H1 (cell line): ENCODE data around the gene CCNG2. TPM values are rescaled to one million over a fixed set of nuclear protein-coding genes. Genes with fewer than 3 reads are reported as not detected.

Experiments used
- CTCF ChIA-PET: fragments of 300-600 bp; sonication (Branson Sonifier 250); formaldehyde crosslinking; loops from one replicate; lab custom pipeline; 2021; ENCODE audit not compliant: partially characterized antibody; lab: Charles Lee
- POLR2A ChIA-PET: fragments of 300-600 bp; sonication (Branson Sonifier 250); formaldehyde crosslinking; loops from one replicate; lab custom pipeline; 2021; ENCODE audit warnings: inconsistent platforms; ENCODE audit not compliant: partially characterized antibody; lab: Charles Lee
- DNase-seq, 2 experiments: peaks; one replicate each; pipeline versions ENCODE4 v3.0.0 to v3.0.0-alpha.2; 2010 to 2022; ENCODE audit warnings: low spot score in 2 of 2, low read depth in 1 of 2, mixed read lengths in 1 of 2
- FAIRE-seq: peaks from 2 replicates; lab custom pipeline; 2011; peaks lifted over from hg19 to GRCh38; lab: Jason Lieb, UNC
- H2AFZ ChIP-seq: 2 replicates; pipeline ENCODE4 v1.8.1; 2012; ENCODE audit warnings: low read length, inconsistent platforms
- H2AK5ac ChIP-seq: 2 replicates; pipeline ENCODE4 v1.6.1; 2013; ENCODE audit warnings: low read depth, low read length
- H2BK120ac ChIP-seq: replicated peaks from 2 replicates; pipeline ENCODE3; 2013; ENCODE audit warnings: low read depth, low read length, inconsistent platforms
- H2BK12ac ChIP-seq: 2 replicates; pipeline ENCODE4 v1.6.1; 2013; ENCODE audit warnings: low read depth, low read length
- H2BK15ac ChIP-seq: 2 replicates; pipeline ENCODE4 v1.6.1; 2013; ENCODE audit warnings: low read length
- H2BK20ac ChIP-seq: 2 replicates; pipeline ENCODE4 v1.6.1; 2013; ENCODE audit warnings: low read length
- H2BK5ac ChIP-seq: 2 replicates; pipeline ENCODE4 v1.6.1; 2013; ENCODE audit warnings: low read depth, low read length
- H3K14ac ChIP-seq: 2 replicates; pipeline ENCODE4 v1.6.1; 2013; ENCODE audit warnings: inconsistent platforms; ENCODE audit not compliant: insufficient read length
- H3K18ac ChIP-seq: 2 replicates; pipeline ENCODE4 v1.6.1; 2013; ENCODE audit warnings: low read length; ENCODE audit errors: extremely low read depth
- H3K23ac ChIP-seq: 2 replicates; pipeline ENCODE4 v1.6.1; 2013; ENCODE audit warnings: inconsistent platforms; ENCODE audit not compliant: insufficient read length
- H3K23me2 ChIP-seq: 2 replicates; pipeline ENCODE4 v1.6.1; 2013; ENCODE audit warnings: low read depth, low read length
- H3K27ac ChIP-seq: 2 replicates; pipeline ENCODE4 v1.6.1; 2011; ENCODE audit warnings: low read depth, low read length, inconsistent platforms
- H3K27me3 ChIP-seq, 4 experiments: replicated peaks in 1 of 4; 1 replicate in 1 of 4; 2 replicates in 3 of 4; pipeline versions ENCODE4 v1.6.1 to v1.8.1; 2011 to 2013; ENCODE audit warnings: low read length in 3 of 4, mild to moderate bottlenecking in 3 of 4, inconsistent platforms in 2 of 4, mixed read lengths in 2 of 4, moderate library complexity in 1 of 4; ENCODE audit not compliant: control insufficient read depth in 3 of 4, insufficient read depth in 3 of 4; ENCODE audit errors: extremely low read depth in 1 of 4
- H3K36me3 ChIP-seq, 4 experiments: 2 replicates each; pipeline versions ENCODE4 v1.6.1 to v1.8.1; 2011 to 2013; ENCODE audit warnings: mild to moderate bottlenecking in 4 of 4, low read length in 3 of 4, moderate library complexity in 2 of 4, control low read depth in 1 of 4, inconsistent platforms in 1 of 4; ENCODE audit not compliant: insufficient read depth in 4 of 4, control insufficient read depth in 2 of 4
- H3K4ac ChIP-seq: replicated peaks from 2 replicates; pipeline ENCODE3; 2013; ENCODE audit warnings: low read length, low read depth, mixed read lengths, inconsistent platforms; ENCODE audit not compliant: insufficient read length
- H3K4me1 ChIP-seq, 4 experiments: replicated peaks in 1 of 4; 1 replicate in 1 of 4; 2 replicates in 3 of 4; pipeline versions ENCODE4 v1.6.1 to v1.8.1; 2011 to 2013; ENCODE audit warnings: low read length in 3 of 4, inconsistent platforms in 2 of 4, mixed read lengths in 1 of 4; ENCODE audit not compliant: insufficient read depth in 4 of 4, control insufficient read depth in 3 of 4
- H3K4me2 ChIP-seq, 2 experiments: 2 replicates each; pipeline versions ENCODE4 v1.6.1 to v1.8.1; 2011 to 2013; ENCODE audit warnings: low read depth in 2 of 2, low read length in 2 of 2, control low read depth in 1 of 2, inconsistent platforms in 1 of 2, mild to moderate bottlenecking in 1 of 2; ENCODE audit not compliant: insufficient read depth in 1 of 2
- H3K4me3 ChIP-seq, 4 experiments: fragments of 200-600, 300-600 bp in 1 of 4; sonication (generic), shearing (Covaris generic), sonication (Bioruptor Twin) in 1 of 4; 2 replicates each; pipeline versions ENCODE4 v1.5.1 to v1.8.1; 2011 to 2016; ENCODE audit warnings: low read length in 4 of 4, low read depth in 3 of 4, control low read depth in 2 of 4, inconsistent platforms in 2 of 4, mild to moderate bottlenecking in 2 of 4, mixed read lengths in 1 of 4, moderate library complexity in 1 of 4; ENCODE audit not compliant: insufficient read depth in 2 of 4; ENCODE audit errors: extremely low read depth in 1 of 4
- H3K56ac ChIP-seq: replicated peaks from 2 replicates; pipeline ENCODE3; 2013; ENCODE audit warnings: low read depth, mild to moderate bottlenecking, mixed read lengths, low read length, inconsistent platforms; ENCODE audit not compliant: insufficient read length
- H3K79me1 ChIP-seq: 2 replicates; pipeline ENCODE4 v1.6.1; 2013; ENCODE audit warnings: low read depth, low read length, control low read depth
- H3K79me2 ChIP-seq, 2 experiments: 2 replicates each; pipeline versions ENCODE4 v1.6.1 to v1.8.1; 2012 to 2013; ENCODE audit warnings: low read length in 2 of 2, mild to moderate bottlenecking in 2 of 2, inconsistent platforms in 1 of 2; ENCODE audit not compliant: insufficient read depth in 2 of 2, control insufficient read depth in 1 of 2
- H3K9ac ChIP-seq, 4 experiments: replicated peaks in 1 of 4; 1 replicate in 1 of 4; 2 replicates in 3 of 4; pipeline versions ENCODE4 v1.6.1 to v1.8.1; 2011 to 2013; ENCODE audit warnings: low read depth in 3 of 4, low read length in 3 of 4, control low read depth in 2 of 4, mild to moderate bottlenecking in 2 of 4, moderate library complexity in 2 of 4, inconsistent platforms in 1 of 4; ENCODE audit errors: extremely low read depth in 1 of 4
- H3K9me3 ChIP-seq, 2 experiments: 2 replicates each; pipeline versions ENCODE4 v1.6.1 to v1.8.1; 2012 to 2013; ENCODE audit warnings: mild to moderate bottlenecking in 2 of 2, moderate library complexity in 2 of 2, control low read depth in 1 of 2, inconsistent platforms in 1 of 2, low read depth in 1 of 2, low read length in 1 of 2, mixed read lengths in 1 of 2; ENCODE audit not compliant: insufficient read depth in 2 of 2
- H4K20me1 ChIP-seq, 2 experiments: replicated peaks in 1 of 2; 2 replicates each; pipeline versions ENCODE3 to v1.8.1; 2011 to 2013; ENCODE audit warnings: inconsistent platforms in 2 of 2, low read length in 2 of 2, mild to moderate bottlenecking in 1 of 2; ENCODE audit not compliant: insufficient read depth in 2 of 2, control insufficient read depth in 1 of 2
- H4K5ac ChIP-seq: 2 replicates; pipeline ENCODE4 v1.6.1; 2013; ENCODE audit warnings: low read length, low read depth, mixed read lengths, inconsistent platforms; ENCODE audit not compliant: insufficient read length
- H4K8ac ChIP-seq: 2 replicates; pipeline ENCODE4 v1.8.0; 2013; ENCODE audit warnings: mild to moderate bottlenecking, moderate library complexity, low read length, inconsistent platforms; ENCODE audit not compliant: insufficient read depth; ENCODE audit errors: extremely low read depth
- H4K91ac ChIP-seq: replicated peaks from 2 replicates; pipeline ENCODE3; 2013; ENCODE audit warnings: low read length, mixed read lengths, inconsistent platforms; ENCODE audit not compliant: insufficient read length
- TEAD4 ChIP-seq: IDR thresholded peaks from 2 replicates; pipeline ENCODE4 v1.6.1; 2012; ENCODE audit warnings: low read depth, low read length, inconsistent platforms, mixed read lengths
- YY1 ChIP-seq: IDR thresholded peaks from 2 replicates; pipeline ENCODE4 v1.6.1; 2011; ENCODE audit warnings: low read depth, mild to moderate bottlenecking, low read length
- WGBS, 2 experiments: shearing (Covaris generic) in 1 of 2; methylation state at CpG; one replicate each; pipeline versions ENCODE4 v1.1.6 to v1.1.7; 2013 to 2015; ENCODE audit warnings: low lambda C conversion rate in 2 of 2, mixed read lengths in 2 of 2, inconsistent platforms in 1 of 2, low coverage in 1 of 2, missing lambda C conversion rate in 1 of 2; ENCODE audit not compliant: insufficient replicate concordance in 2 of 2, insufficient coverage in 1 of 2, insufficient read length in 1 of 2; ENCODE audit errors: extremely low coverage in 1 of 2, missing lambda C conversion rate in 1 of 2; 5-methylcytosine and 5-hydroxymethylcytosine counted together
- polyA plus RNA-seq, 7 experiments: library from polyadenylated mRNA; depleted of rRNA in 3 of 7; stranded (reverse) in 5 of 7; unstranded in 2 of 7; fragments of >200 nt in 5 of 7; fragments of 200-250 nt in 2 of 7; gene quantifications; 1 replicate in 5 of 7; 2 replicates in 1 of 7; 4 replicates in 1 of 7; pipeline versions ENCODE4 v1.2.1 to v1.2.3, GENCODE V29; 2011 to 2013; ENCODE audit warnings: missing spikeins in 2 of 7, mixed read lengths in 2 of 7
- total RNA-seq: library from RNA; stranded (reverse); fragmentation: NEBNext Ultra II Directional; extraction: Animal tissue kit (Norgen Biotek cat#: 25700); gene quantifications from 2 replicates; pipeline ENCODE4 v1.2.1, GENCODE V29; 2021

CCNG2 gene
- total and polyA plus RNA-seq, 2 of the 8 experiments (the other 6 are each of a cell fraction or from before 2014, with no cell fraction given): 3.5 to 13.9 TPM

GRCh38 chr4:77188498-77189220 is 31.7 kb downstream of the CCNG2 start:
- no peak overlapping the region for H3K4me3 ChIP-seq
- peaks cover 0 to under 1% (median 0%) of the 10 kb centered on the region in 4 experiments; a peak in 2 of 7 replicates for H3K27me3 ChIP-seq
- ChIA-PET CTCF (interaction anchor here (0.6 to 6.0 kb wide), 12 partner anchors 8 to 145 kb away, joined by 3 to 63 read pairs (median 5); no protein-coding TSS in a partner anchor), POLR2A (interaction anchor here (1.0 to 1.2 kb wide), 2 partner anchors 9 to 61 kb away, joined by 3 to 6 read pairs; no protein-coding TSS in a partner anchor)
- no peak for TF ChIP-seq TEAD4
- TF ChIP-seq YY1: no peak
- no peak overlapping the region for H2BK20ac ChIP-seq
- no peak overlapping the region for H2BK5ac ChIP-seq
- H3K18ac ChIP-seq: no peak overlapping the region
- no peak overlapping the region for H4K8ac ChIP-seq
- no peak for DNase-seq
- H3K79me2 ChIP-seq: no peaks in the 10 kb centered on the region
- WGBS, 2 experiments: 89% methylated on average over 9 of the region's 9 CpGs; no CpG with 5 or more reads in 1 of the 2 experiments
- H4K20me1 ChIP-seq: no peaks in the 10 kb centered on the region
- H3K14ac ChIP-seq: no peak overlapping the region
- peaks cover 0 to 4% (median 0%) of the 10 kb centered on the region in 4 experiments; a peak in 1 of 7 replicates for H3K4me1 ChIP-seq
- no peak overlapping the region for H3K4ac ChIP-seq
- H4K5ac ChIP-seq: no peak overlapping the region
- H3K4me2 ChIP-seq: no peak overlapping the region
- H3K56ac ChIP-seq: no peak overlapping the region
- H2AFZ ChIP-seq: no peak overlapping the region
- no peak overlapping the region for H2BK15ac ChIP-seq
- H3K79me1 ChIP-seq: no peaks in the 10 kb centered on the region
- no peaks in the 10 kb centered on the region for H3K9me3 ChIP-seq
- H3K23ac ChIP-seq: no peak overlapping the region
- no peaks in the 10 kb centered on the region for H3K23me2 ChIP-seq
- no peak overlapping the region for H3K9ac ChIP-seq
- no peak overlapping the region for H3K27ac ChIP-seq
- FAIRE-seq: no peak
- no peak overlapping the region for H2BK120ac ChIP-seq
- no peak overlapping the region for H2AK5ac ChIP-seq
- no peak overlapping the region for H4K91ac ChIP-seq
- no peak overlapping the region for H2BK12ac ChIP-seq
- no peaks in the 10 kb centered on the region for H3K36me3 ChIP-seq
